Endothelial cell of hepatic sinusoid (primary cell): ENCODE data around the gene GPC5.
"Not testable (repeated sequence)": the region's sequence is repeated elsewhere in the genome, so short reads cannot be mapped to it uniquely, and the experiment has no call there.

Source experiments
- in situ Hi-C: cut with HindIII; loops from 2 replicates; pipeline ENCODE4 v1.10.0; 2017; ENCODE audit warnings: low sequenced_read_pairs

The GPC5 gene

GRCh38 chr13:91398413-91399188, at the start of gene GPC5:
Gene GPC5, plus strand, starts transcription at chr13:91398621.
- in situ Hi-C loops, result no loop called here

- in situ Hi-C loops, result no loop called here
Measured at GRCh38 chr13:91348906-91349435, 49.5 kb upstream of the GPC5 start.

- in situ Hi-C loops, result no loop called here
Measured at GRCh38 chr13:91349992-91350911, 48.2 kb upstream of the GPC5 start.

GRCh38 chr13:91351123-91351522, 47.3 kb upstream of the GPC5 start:
- in situ Hi-C loops, result no loop called here

- in situ Hi-C loops, result no loop called here
Measured at GRCh38 chr13:91351980-91352379, 46.4 kb upstream of the GPC5 start.

GRCh38 chr13:91352891-91353290, 45.5 kb upstream of the GPC5 start:
- in situ Hi-C loops, result not testable (repeated sequence)

GRCh38 chr13:91353494-91353893, 44.9 kb upstream of the GPC5 start:
- in situ Hi-C loops, result no loop called here

- in situ Hi-C loops, result no loop called here
Measured at GRCh38 chr13:91355099-91355825, 43.2 kb upstream of the GPC5 start.

- in situ Hi-C loops, result no loop called here
Measured at GRCh38 chr13:91355826-91356710, 42.4 kb upstream of the GPC5 start.

- in situ Hi-C loops, result no loop called here
Measured at GRCh38 chr13:91356919-91357612, 41.4 kb upstream of the GPC5 start.

- in situ Hi-C loops, result no loop called here
Measured at GRCh38 chr13:91357613-91358386, 40.6 kb upstream of the GPC5 start.

- in situ Hi-C loops, result no loop called here
Measured at GRCh38 chr13:91358387-91358782, 40.0 kb upstream of the GPC5 start.

GRCh38 chr13:91359111-91359510, 39.3 kb upstream of the GPC5 start:
- in situ Hi-C loops, result no loop called here

- in situ Hi-C loops, result no loop called here
Measured at GRCh38 chr13:91359631-91360030, 38.8 kb upstream of the GPC5 start.

GRCh38 chr13:91360246-91360751, 38.1 kb upstream of the GPC5 start:
- in situ Hi-C loops, result no loop called here

- in situ Hi-C loops, result no loop called here
Measured at GRCh38 chr13:91361755-91362271, 36.6 kb upstream of the GPC5 start.

GRCh38 chr13:91362908-91363307, 35.5 kb upstream of the GPC5 start:
- in situ Hi-C loops, result no loop called here

- in situ Hi-C loops, result no loop called here
Measured at GRCh38 chr13:91368101-91368500, 30.3 kb upstream of the GPC5 start.
